ENCODE results near the gene EIF5A.

- TF ChIP-seq POLR2A (IDR thresholded peaks at IDR 0.05; ENCODE audit: low read depth, low read length) (no peak), TAF1 (IDR thresholded peaks at IDR 0.05; ENCODE audit: borderline replicate concordance, low read depth, low read length) (no peak), POLR2AphosphoS5 (IDR thresholded peaks at IDR 0.05; ENCODE audit: low read depth, low read length) (no peak)
These were observed 16.5 kb downstream of the EIF5A start for GRCh38 chr17:7323731-7324437.
